SW 1271 (cell line): ENCODE data around the gene MOV10.

Source experiments
- DNase-seq, 2 experiments: peaks; one replicate each; lab custom pipeline; 2025; lab: John Stamatoyannopoulos, UW

Gene MOV10

GRCh38 chr1:112673592-112674439 lies 643 bp upstream of the MOV10 start:
- peak in 1 of 2 experiments; percentile 67 for DNase-seq

- DNase-seq = no peak
Observed at GRCh38 chr1:112674986-112675727, 698 bp downstream of the MOV10 start.

- no peak for DNase-seq
Observed at GRCh38 chr1:112675728-112676381, 1.4 kb downstream of the MOV10 start.

- no peak for DNase-seq
Observed at GRCh38 chr1:112676543-112676942, 2.1 kb downstream of the MOV10 start.

GRCh38 chr1:112677501-112677900 lies 3.0 kb downstream of the MOV10 start:
- DNase-seq = no peak

GRCh38 chr1:112678605-112679004 lies 4.1 kb downstream of the MOV10 start:
- no peak for DNase-seq

GRCh38 chr1:112685913-112686312 lies 11.5 kb downstream of the MOV10 start:
- DNase-seq = no peak

GRCh38 chr1:112686417-112686816 lies 12.0 kb downstream of the MOV10 start:
- DNase-seq = no peak

GRCh38 chr1:112686835-112687234 lies 12.4 kb downstream of the MOV10 start:
- no peak for DNase-seq

GRCh38 chr1:112687361-112687760 lies 12.9 kb downstream of the MOV10 start:
- DNase-seq = no peak

- no peak for DNase-seq
Observed at GRCh38 chr1:112687785-112688496, 13.5 kb downstream of the MOV10 start.

GRCh38 chr1:112688781-112689193 lies 14.3 kb downstream of the MOV10 start:
- no peak for DNase-seq

GRCh38 chr1:112689196-112689841 lies 14.9 kb downstream of the MOV10 start:
- no peak for DNase-seq

GRCh38 chr1:112689842-112690237 lies 15.4 kb downstream of the MOV10 start:
- DNase-seq = no peak

GRCh38 chr1:112692681-112693080 lies 18.2 kb downstream of the MOV10 start:
- no peak for DNase-seq

- no peak for DNase-seq
Observed at GRCh38 chr1:112693821-112694220, 19.4 kb downstream of the MOV10 start.

GRCh38 chr1:112694363-112694929 lies 20.0 kb downstream of the MOV10 start:
- no peak for DNase-seq

GRCh38 chr1:112695276-112695675 lies 20.8 kb downstream of the MOV10 start:
- no peak for DNase-seq

GRCh38 chr1:112696578-112697314 lies 22.3 kb downstream of the MOV10 start:
- no peak for DNase-seq

GRCh38 chr1:112697781-112698201 lies 23.3 kb downstream of the MOV10 start:
- DNase-seq = no peak
